ENCODE data around the gene MOB1A. TPM values are rescaled to one million over a fixed set of nuclear protein-coding genes. Genes with fewer than 3 reads are reported as not detected.

The MOB1A gene
- 67.6 TPM for polyA plus RNA-seq (2013, experiment 1 of 2)
- 69.7 TPM for polyA plus RNA-seq (2013, experiment 2 of 2)

DNA sequence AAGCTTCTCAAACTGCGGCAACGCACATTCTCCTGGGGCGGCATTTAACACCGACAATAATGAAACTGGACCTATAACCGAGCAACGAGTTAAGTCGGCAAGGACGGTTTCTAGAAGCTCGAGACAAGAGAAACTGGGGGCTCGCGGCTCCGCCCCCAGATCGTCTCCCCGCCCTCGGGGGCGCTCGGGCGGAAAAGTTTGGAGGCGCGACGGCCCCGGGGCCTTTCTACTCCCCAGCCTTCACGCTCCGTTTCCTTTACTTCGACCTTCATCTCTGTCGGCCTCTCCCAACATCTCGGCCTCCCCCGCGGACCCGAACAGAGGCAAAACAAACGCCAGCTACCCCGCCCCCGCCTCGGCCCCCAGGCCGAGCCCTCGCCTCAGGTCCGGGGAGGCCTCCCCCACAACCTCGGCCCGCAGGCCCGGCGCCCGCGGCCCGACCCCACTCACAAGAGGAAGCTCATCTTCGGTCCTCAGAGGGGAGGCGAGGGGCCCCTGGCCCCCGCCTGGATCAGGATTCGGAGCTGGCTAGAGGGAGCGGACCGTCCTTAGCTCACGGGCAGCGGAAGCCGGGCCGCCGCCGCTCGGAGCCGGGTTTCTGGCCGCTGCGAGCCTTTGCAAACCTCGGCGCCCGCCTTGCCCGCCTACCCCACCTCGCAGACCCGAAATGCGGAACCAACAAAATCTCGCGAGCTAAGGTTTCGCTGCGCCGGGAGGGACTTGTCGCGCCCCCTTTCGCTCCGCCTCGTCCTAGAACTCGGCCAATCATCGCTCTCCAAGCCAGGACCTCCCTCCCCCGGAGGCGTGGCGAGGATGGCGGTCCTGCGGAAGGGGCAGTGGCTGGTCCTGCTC is at the start of gene MOB1A:
MOB1A (minus strand) TSS at position 669 of the 852 bp plus-strand sequence; CDS start at position 464, 205 bp downstream.
- H3K27ac ChIP-seq (ENCODE audit: low read depth, low read length, severe bottlenecking), result peak within 1 kb of the TSS; percentile 96
- no peaks in the 10 kb centered on the region for H3K9me3 ChIP-seq (ENCODE audit: control insufficient read depth, low read length)
- WGBS, 2 experiments (ENCODE audit: insufficient coverage in 2 of 2), result 0% methylated on average over 43 to 72 of the region's 84 CpGs

DNA sequence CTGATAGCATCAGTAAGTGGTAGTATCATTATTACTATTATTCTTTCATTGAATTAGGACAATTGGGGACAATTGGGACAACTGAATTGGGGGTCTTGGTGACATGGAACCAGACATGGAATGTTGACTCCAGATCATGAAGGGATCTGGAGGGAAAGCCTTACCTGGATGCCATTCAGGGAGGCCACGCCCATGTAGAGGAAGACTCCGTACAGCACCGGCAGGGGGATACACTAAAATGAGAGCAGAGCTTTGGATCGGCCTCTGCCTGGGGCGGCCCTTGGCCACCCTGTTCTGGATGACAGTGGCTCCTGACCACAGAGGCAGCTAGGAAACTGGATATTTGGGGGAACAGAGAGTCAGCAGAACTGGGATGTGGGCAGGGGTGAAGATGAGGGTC is 49.0 kb upstream of the MOB1A start:
- H3K27ac ChIP-seq (ENCODE audit: low read depth, low read length, severe bottlenecking), result no peak overlapping the region
- H3K9me3 ChIP-seq (ENCODE audit: control insufficient read depth, low read length), result no peaks in the 10 kb centered on the region
- no peaks in the 10 kb centered on the region for H3K4me1 ChIP-seq (ENCODE audit: control insufficient read depth, insufficient read depth, low read length, poor library complexity, severe bottlenecking)
- peaks cover under 1% of the 10 kb centered on the region for H3K36me3 ChIP-seq (ENCODE audit: control insufficient read depth, insufficient read depth, low read length)
- 88% methylated on average over 3 to 5 of the region's 5 CpGs for WGBS, 2 experiments (ENCODE audit: insufficient coverage in 2 of 2)
- no peak overlapping the region for H3K4me3 ChIP-seq (ENCODE audit: extremely low read depth, insufficient read depth, low read length, poor library complexity, severe bottlenecking)

More for the DNA sequence above, at the start of gene MOB1A:
- H3K4me3 ChIP-seq (ENCODE audit: extremely low read depth, insufficient read depth, low read length, poor library complexity, severe bottlenecking), result peak within 1 kb of the TSS; percentile 71
- H3K4me1 ChIP-seq (ENCODE audit: control insufficient read depth, insufficient read depth, low read length, poor library complexity, severe bottlenecking), result no peaks in the 10 kb centered on the region
- H3K36me3 ChIP-seq (ENCODE audit: control insufficient read depth, insufficient read depth, low read length), result peaks cover 25% of the 10 kb centered on the region

DNA sequence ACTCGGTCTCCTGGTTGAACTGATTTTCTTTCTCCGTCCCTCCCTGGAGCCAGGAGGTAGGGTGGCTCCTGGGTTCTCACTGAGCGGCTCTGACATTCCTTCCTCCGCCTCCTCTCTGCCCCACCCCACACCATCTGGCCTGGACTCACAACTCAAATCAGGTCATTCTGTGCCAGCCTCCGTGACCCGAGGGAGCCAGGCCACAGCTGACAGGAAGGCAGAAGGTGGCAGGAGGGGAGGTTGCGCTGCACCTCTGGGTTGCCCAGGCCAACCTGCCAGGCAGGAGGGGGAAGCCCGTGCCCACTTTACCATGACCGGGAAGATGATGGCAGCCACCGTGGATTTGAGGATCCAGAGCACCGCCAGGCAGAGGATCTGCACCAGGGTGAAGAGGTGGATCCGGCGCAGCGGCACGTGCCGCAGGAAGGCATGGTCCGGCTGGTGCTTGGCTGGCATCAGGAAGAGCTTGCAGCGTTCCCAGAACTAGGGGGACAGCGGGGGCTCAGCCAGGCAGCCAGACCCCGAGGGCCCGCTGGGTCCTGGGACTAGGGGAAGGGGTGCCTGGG is 48.1 kb upstream of the MOB1A start:
- no peak overlapping the region for H3K4me3 ChIP-seq (ENCODE audit: extremely low read depth, insufficient read depth, low read length, poor library complexity, severe bottlenecking)
- no peak overlapping the region for H3K27ac ChIP-seq (ENCODE audit: low read depth, low read length, severe bottlenecking)
- peaks cover 8% of the 10 kb centered on the region for H3K36me3 ChIP-seq (ENCODE audit: control insufficient read depth, insufficient read depth, low read length)
- 91 to 93% methylated on average over 11 to 14 of the region's 21 CpGs for WGBS, 2 experiments (ENCODE audit: insufficient coverage in 2 of 2)
- no peaks in the 10 kb centered on the region for H3K4me1 ChIP-seq (ENCODE audit: control insufficient read depth, insufficient read depth, low read length, poor library complexity, severe bottlenecking)
- no peaks in the 10 kb centered on the region for H3K9me3 ChIP-seq (ENCODE audit: control insufficient read depth, low read length)

DNA sequence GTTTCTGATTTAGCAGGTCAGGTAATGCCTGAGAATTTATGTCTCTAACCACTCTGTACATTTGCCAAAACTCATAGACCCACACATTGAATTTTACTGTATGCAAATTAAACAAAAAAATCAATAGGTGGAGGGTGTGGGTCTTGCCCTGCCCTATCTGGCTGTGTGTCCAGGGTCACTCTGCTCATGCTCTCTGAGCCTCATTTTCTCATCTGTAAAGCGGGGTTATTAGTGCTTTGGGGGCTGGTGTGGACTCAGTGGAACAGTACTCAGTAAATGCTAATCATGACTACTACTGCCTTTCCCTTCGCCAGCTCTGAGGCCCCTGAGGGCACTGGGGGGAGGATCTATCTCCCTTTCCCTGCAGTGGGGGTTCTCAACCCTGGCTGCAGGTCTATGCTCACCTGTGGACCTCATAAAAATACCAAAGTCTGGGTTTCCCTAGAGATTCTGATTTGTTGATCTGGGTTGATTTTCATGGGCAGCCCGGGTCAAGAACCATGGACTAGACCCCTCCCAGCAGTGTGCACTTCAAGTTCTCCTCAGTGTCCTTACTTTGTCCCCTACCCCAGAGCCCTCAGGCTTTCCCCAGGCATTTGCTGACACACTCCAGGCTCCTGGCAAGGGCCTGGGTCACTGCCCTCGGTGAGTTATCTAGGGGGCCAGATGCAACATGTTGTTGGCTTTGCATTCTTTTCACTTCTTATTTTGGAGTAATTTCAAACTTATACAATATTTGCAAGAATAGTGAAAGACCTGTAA is 47.2 kb upstream of the MOB1A start:
- no peaks in the 10 kb centered on the region for H3K9me3 ChIP-seq (ENCODE audit: control insufficient read depth, low read length)
- WGBS, 2 experiments (ENCODE audit: insufficient coverage in 2 of 2), result 89 to 96% methylated on average over 1 to 3 of the region's 4 CpGs
- H3K4me1 ChIP-seq (ENCODE audit: control insufficient read depth, insufficient read depth, low read length, poor library complexity, severe bottlenecking), result no peaks in the 10 kb centered on the region
- peaks cover 16% of the 10 kb centered on the region for H3K36me3 ChIP-seq (ENCODE audit: control insufficient read depth, insufficient read depth, low read length)
- H3K4me3 ChIP-seq (ENCODE audit: extremely low read depth, insufficient read depth, low read length, poor library complexity, severe bottlenecking), result no peak overlapping the region
- no peak overlapping the region for H3K27ac ChIP-seq (ENCODE audit: low read depth, low read length, severe bottlenecking)

DNA sequence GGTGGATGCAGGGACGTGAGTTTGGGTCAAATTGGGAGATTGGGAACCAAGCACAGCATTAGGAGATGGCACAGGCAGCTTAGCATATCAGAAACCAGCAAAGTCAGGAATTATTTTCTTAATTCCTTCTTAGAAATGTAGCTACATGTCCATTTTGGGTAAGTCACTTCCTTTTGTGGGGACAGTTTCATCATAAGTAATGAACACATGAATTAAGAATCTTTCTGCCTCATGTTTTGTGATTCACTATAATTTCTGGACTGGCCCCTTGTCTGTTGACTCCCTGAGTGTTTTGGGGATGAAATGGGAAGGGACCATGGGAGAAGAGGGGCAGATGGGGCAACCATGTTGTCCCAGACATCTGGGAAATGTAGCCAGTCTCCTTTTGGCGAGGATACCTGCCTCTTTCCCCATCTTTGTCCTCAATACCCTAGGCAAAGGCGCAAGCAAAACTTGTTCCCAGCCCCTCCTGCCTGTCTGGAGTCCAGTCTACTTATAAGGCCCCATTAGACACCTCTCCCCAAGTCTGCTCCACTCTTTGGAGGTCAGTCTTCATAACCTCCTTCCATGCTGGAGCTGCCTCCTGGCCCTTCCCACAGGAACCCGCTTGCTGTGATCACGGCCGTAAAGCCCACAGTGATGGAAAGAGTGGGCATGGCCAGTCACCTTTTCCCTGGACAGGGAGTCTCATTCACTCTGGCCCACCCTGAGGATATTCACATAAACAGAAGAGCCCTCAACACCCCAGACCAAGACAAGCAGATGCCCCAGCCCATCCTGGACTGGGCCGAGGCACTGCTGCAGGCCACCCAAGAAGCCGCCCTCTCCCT is 45.5 kb upstream of the MOB1A start:
- Histone ChIP-seq H3K27ac (ENCODE audit: low read depth, low read length, severe bottlenecking) (no peak overlapping the region), H3K4me1 (ENCODE audit: control insufficient read depth, insufficient read depth, low read length, poor library complexity, severe bottlenecking) (no peaks in the 10 kb centered on the region), H3K36me3 (ENCODE audit: control insufficient read depth, insufficient read depth, low read length) (peaks cover 29% of the 10 kb centered on the region), H3K9me3 (ENCODE audit: control insufficient read depth, low read length) (no peaks in the 10 kb centered on the region), H3K4me3 (ENCODE audit: extremely low read depth, insufficient read depth, low read length, poor library complexity, severe bottlenecking) (no peak overlapping the region)
- WGBS, 2 experiments (ENCODE audit: insufficient coverage in 2 of 2), result 91 to 97% methylated on average over 3 to 8 of the region's 8 CpGs

DNA sequence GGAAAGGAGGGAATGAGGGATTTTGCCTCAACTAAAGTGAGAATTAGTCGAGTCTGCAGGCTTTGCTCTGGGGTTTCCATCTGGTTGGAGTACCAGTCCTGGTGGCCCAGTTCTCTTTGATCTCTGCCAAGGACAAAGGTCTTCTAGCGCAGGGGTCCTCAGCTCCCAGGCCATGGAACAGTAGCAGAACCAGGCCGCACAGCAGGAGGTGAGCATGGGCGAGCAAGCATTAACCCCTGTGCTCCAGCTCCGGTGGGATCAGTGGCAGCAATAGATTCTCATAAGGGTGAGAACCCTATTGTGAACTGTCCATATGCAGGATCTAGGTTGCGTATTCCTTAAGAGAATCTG is 43.6 kb upstream of the MOB1A start:
- H3K9me3 ChIP-seq (ENCODE audit: control insufficient read depth, low read length), result no peaks in the 10 kb centered on the region
- no peak overlapping the region for H3K4me3 ChIP-seq (ENCODE audit: extremely low read depth, insufficient read depth, low read length, poor library complexity, severe bottlenecking)
- 92 to 94% methylated on average over 5 of the region's 6 CpGs for WGBS, 2 experiments (ENCODE audit: insufficient coverage in 2 of 2)
- H3K27ac ChIP-seq (ENCODE audit: low read depth, low read length, severe bottlenecking), result no peak overlapping the region
- H3K36me3 ChIP-seq (ENCODE audit: control insufficient read depth, insufficient read depth, low read length), result peaks cover 48% of the 10 kb centered on the region
- no peaks in the 10 kb centered on the region for H3K4me1 ChIP-seq (ENCODE audit: control insufficient read depth, insufficient read depth, low read length, poor library complexity, severe bottlenecking)

DNA sequence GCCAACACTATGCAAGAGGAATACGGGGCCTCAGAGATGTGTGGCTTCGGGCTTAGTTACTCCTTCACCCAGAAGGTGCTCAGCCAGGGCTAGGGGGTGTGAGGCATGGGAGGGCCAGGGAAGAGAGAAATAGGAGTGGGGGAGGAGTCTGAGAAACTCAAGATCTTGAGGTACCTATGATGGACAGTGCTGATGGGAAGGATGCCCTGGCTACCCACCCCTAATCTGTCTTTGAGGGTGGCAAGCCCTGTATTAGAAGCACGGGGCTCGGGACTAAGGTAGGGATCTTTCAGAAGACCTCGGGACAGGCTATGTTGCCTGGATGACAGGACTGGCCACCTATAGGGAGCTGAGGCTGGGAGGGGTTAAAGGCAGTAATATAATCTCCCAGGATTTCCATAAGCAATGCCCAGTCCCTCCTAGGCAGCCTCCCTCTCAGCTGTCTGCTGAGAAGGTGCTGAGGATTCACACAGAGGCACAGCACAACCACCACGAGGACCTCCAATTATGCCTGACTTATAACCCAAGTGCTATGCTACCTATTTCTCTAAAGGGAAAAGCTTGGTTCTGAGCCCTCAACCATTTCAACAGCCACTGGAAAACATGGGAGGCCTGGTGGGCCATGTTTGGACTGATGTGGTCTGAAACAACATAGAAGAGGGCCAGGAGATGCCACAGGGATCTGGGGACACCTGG is 43.1 kb upstream of the MOB1A start:
- 89 to 92% methylated on average over 3 to 4 of the region's 6 CpGs for WGBS, 2 experiments (ENCODE audit: insufficient coverage in 2 of 2)
- Histone ChIP-seq H3K4me3 (ENCODE audit: extremely low read depth, insufficient read depth, low read length, poor library complexity, severe bottlenecking) (no peak overlapping the region), H3K9me3 (ENCODE audit: control insufficient read depth, low read length) (no peaks in the 10 kb centered on the region), H3K36me3 (ENCODE audit: control insufficient read depth, insufficient read depth, low read length) (peaks cover 53% of the 10 kb centered on the region), H3K4me1 (ENCODE audit: control insufficient read depth, insufficient read depth, low read length, poor library complexity, severe bottlenecking) (no peaks in the 10 kb centered on the region), H3K27ac (ENCODE audit: low read depth, low read length, severe bottlenecking) (no peak overlapping the region)

DNA sequence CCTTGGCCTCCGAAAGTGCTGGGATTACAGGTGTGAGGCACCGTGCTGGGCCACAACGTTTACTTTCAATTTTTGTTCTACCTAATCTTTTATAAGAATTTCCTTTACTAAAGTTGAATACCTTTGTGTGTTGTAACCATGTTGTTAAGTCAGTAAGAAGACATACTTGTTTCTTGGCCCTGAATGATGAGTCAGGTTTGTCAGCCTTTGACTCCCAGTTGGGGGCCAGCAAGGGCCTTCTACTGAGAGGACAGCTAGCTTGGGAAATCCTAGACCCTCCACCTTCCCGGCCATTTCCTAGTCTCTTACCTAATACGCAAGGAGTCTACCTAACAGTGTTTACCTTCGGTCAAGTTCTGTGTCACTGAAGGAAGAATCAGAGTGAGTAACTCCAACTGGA is 42.4 kb upstream of the MOB1A start:
- no peaks in the 10 kb centered on the region for H3K4me1 ChIP-seq (ENCODE audit: control insufficient read depth, insufficient read depth, low read length, poor library complexity, severe bottlenecking)
- 93 to 100% methylated on average over 3 to 5 of the region's 6 CpGs for WGBS, 2 experiments (ENCODE audit: insufficient coverage in 2 of 2)

DNA sequence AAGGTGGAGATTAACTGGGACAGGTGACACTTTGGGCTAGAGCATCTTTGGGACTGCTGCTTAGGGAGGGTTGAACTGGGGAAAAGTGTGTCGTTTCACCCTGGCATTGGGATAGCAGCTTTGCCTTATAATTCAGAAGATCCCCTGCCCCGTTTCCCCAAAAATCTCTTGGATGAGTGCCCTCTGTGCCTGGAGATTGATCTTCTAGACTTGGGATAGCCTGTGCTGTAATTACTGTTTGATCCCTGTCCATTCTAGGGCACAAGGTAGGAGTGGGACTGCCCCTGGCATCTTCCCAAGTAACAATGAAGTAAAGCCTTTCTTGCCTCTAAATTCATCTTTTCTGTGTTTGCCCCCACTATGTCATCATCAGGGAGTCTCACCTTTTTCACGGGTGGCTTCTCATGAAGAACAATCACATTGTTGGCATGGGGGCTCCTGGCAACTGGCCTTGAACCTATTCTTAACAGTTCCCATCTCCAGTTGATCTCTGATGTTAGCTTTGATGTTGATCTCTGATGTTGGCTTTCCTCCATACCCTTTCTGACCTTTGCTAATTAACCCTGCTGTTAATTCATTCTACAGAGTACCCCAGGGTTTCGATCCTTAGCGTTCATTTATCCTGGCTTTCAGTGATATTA is 41.3 kb upstream of the MOB1A start:
- Histone ChIP-seq H3K9me3 (ENCODE audit: control insufficient read depth, low read length) (no peaks in the 10 kb centered on the region), H3K27ac (ENCODE audit: low read depth, low read length, severe bottlenecking) (no peak overlapping the region), H3K4me1 (ENCODE audit: control insufficient read depth, insufficient read depth, low read length, poor library complexity, severe bottlenecking) (no peaks in the 10 kb centered on the region), H3K36me3 (ENCODE audit: control insufficient read depth, insufficient read depth, low read length) (peaks cover 68% of the 10 kb centered on the region), H3K4me3 (ENCODE audit: extremely low read depth, insufficient read depth, low read length, poor library complexity, severe bottlenecking) (no peak overlapping the region)
- WGBS, 2 experiments (ENCODE audit: insufficient coverage in 2 of 2), result 95 to 100% methylated on average over 5 of the region's 5 CpGs

More for the DNA sequence above, 42.4 kb upstream of the MOB1A start:
- Histone ChIP-seq H3K27ac (ENCODE audit: low read depth, low read length, severe bottlenecking) (no peak overlapping the region), H3K36me3 (ENCODE audit: control insufficient read depth, insufficient read depth, low read length) (peaks cover 58% of the 10 kb centered on the region), H3K4me3 (ENCODE audit: extremely low read depth, insufficient read depth, low read length, poor library complexity, severe bottlenecking) (no peak overlapping the region), H3K9me3 (ENCODE audit: control insufficient read depth, low read length) (no peaks in the 10 kb centered on the region)
